Endothelial cell (in vitro differentiated cells): ENCODE measurements around the gene DNAJC5. TPM values are rescaled to one million over a fixed set of nuclear protein-coding genes. Genes with fewer than 3 reads are reported as not detected.
"Not testable (repeated sequence)": the region's sequence is repeated elsewhere in the genome, so short reads cannot be mapped to it uniquely, and the experiment has no call there.

Source experiments
- DNase-seq: peaks from one replicate; pipeline ENCODE4 v3.0.0; 2021; ENCODE audit warnings: low spot score
- H3K27ac Mint-ChIP-seq: one replicate; pipeline ENCODE4 v1.8.0; 2021; ENCODE audit warnings: mixed read lengths, inconsistent platforms; ENCODE audit not compliant: unreplicated experiment
- H3K27me3 Mint-ChIP-seq: one replicate; pipeline ENCODE4 v1.8.0; 2021; ENCODE audit warnings: mild to moderate bottlenecking, moderate library complexity, mixed read lengths, inconsistent platforms; ENCODE audit not compliant: unreplicated experiment
- H3K36me3 Mint-ChIP-seq: one replicate; pipeline ENCODE4 v1.8.0; 2021; ENCODE audit warnings: mild to moderate bottlenecking, low read depth, mixed read lengths, inconsistent platforms; ENCODE audit not compliant: unreplicated experiment
- H3K4me1 Mint-ChIP-seq: one replicate; pipeline ENCODE4 v1.8.0; 2021; ENCODE audit warnings: mild to moderate bottlenecking, mixed read lengths, inconsistent platforms; ENCODE audit not compliant: unreplicated experiment
- H3K4me3 Mint-ChIP-seq: one replicate; pipeline ENCODE4 v1.8.0; 2021; ENCODE audit warnings: mild to moderate bottlenecking, mixed read lengths, inconsistent platforms; ENCODE audit not compliant: unreplicated experiment
- H3K9me3 Mint-ChIP-seq: one replicate; pipeline ENCODE4 v1.8.0; 2021; ENCODE audit warnings: mixed read lengths, inconsistent platforms; ENCODE audit not compliant: unreplicated experiment
- CTCF ChIP-seq: fragments of 200-600 bp; sonication (generic); IDR thresholded peaks from one replicate; pipeline ENCODE4 v1.5.0; 2021; ENCODE audit warnings: antibody characterized with exemption; ENCODE audit not compliant: unreplicated experiment
- total RNA-seq: library from RNA; stranded (reverse); fragmentation: NEBNext Ultra II Directional; extraction: Animal tissue kit (Norgen Biotek cat#: 25700); gene quantifications from one replicate; pipeline ENCODE4 v1.2.1, GENCODE V29; 2021; ENCODE audit not compliant: unreplicated experiment

The DNAJC5 gene
- total RNA-seq, 1 donor from 2014 or later: 54.4 TPM

GRCh38 chr20:63848003-63848911 lies 46.7 kb upstream of the DNAJC5 start:
- Mint-ChIP-seq H3K4me3 (no peak overlapping the region), H3K9me3 (no peaks in the 10 kb centered on the region), H3K27ac (peak overlapping the region; percentile 80), H3K36me3 (peaks cover 4% of the 10 kb centered on the region), H3K4me1 (peaks cover 10% of the 10 kb centered on the region), H3K27me3 (peaks cover 10% of the 10 kb centered on the region)
- DNase-seq: peak; percentile 58
- TF ChIP-seq CTCF: no peak

GRCh38 chr20:63850689-63851547 lies 44.0 kb upstream of the DNAJC5 start:
- peak overlapping the region; percentile 19 for H3K27ac Mint-ChIP-seq
- no peak for DNase-seq
- H3K27me3 Mint-ChIP-seq: peaks cover 13% of the 10 kb centered on the region
- H3K4me1 Mint-ChIP-seq: peaks cover 10% of the 10 kb centered on the region
- peak overlapping the region; percentile 63 for H3K4me3 Mint-ChIP-seq
- peaks cover 4% of the 10 kb centered on the region for H3K36me3 Mint-ChIP-seq
- no peaks in the 10 kb centered on the region for H3K9me3 Mint-ChIP-seq
- TF ChIP-seq CTCF: no peak

GRCh38 chr20:63851548-63851943 lies 43.4 kb upstream of the DNAJC5 start:
- DNase-seq, H3K27ac Mint-ChIP-seq, H3K36me3 Mint-ChIP-seq, H3K4me1 Mint-ChIP-seq, H3K4me3 Mint-ChIP-seq, H3K9me3 Mint-ChIP-seq: not testable (repeated sequence)
- peaks cover 13% of the 10 kb centered on the region for H3K27me3 Mint-ChIP-seq

GRCh38 chr20:63853733-63854068 lies 41.2 kb upstream of the DNAJC5 start:
- H3K4me3 Mint-ChIP-seq, H3K27ac Mint-ChIP-seq, H3K9me3 Mint-ChIP-seq, H3K36me3 Mint-ChIP-seq, DNase-seq: not testable (repeated sequence)
- peaks cover 15% of the 10 kb centered on the region for H3K27me3 Mint-ChIP-seq
- peaks cover 24% of the 10 kb centered on the region for H3K4me1 Mint-ChIP-seq

GRCh38 chr20:63854069-63854765 lies 40.7 kb upstream of the DNAJC5 start:
- Mint-ChIP-seq H3K9me3 (no peaks in the 10 kb centered on the region), H3K27me3 (peaks cover 13% of the 10 kb centered on the region), H3K27ac (no peak overlapping the region), H3K4me1 (peaks cover 29% of the 10 kb centered on the region), H3K36me3 (peaks cover 4% of the 10 kb centered on the region), H3K4me3 (no peak overlapping the region)
- DNase-seq: no peak
- no peak for TF ChIP-seq CTCF
